ENCODE measurements around the gene PIP. TPM values are rescaled to one million over a fixed set of nuclear protein-coding genes. Genes with fewer than 3 reads are reported as not detected.

Gene PIP
- total RNA-seq, 1 donor from 2014 or later = not detected

- Mint-ChIP-seq H3K9me3 (ENCODE audit: unreplicated experiment) (no peaks in the 10 kb centered on the region), H3K36me3 (ENCODE audit: low read depth, unreplicated experiment) (no peaks in the 10 kb centered on the region), H3K27me3 (ENCODE audit: unreplicated experiment) (no peaks in the 10 kb centered on the region), H3K4me3 (ENCODE audit: unreplicated experiment) (no peak overlapping the region), H3K4me1 (ENCODE audit: unreplicated experiment) (peaks cover 5% of the 10 kb centered on the region), H3K27ac (ENCODE audit: unreplicated experiment) (no peak overlapping the region)
- DNase-seq (ENCODE audit: low spot score) = no peak
- TF ChIP-seq, protein P1, sequence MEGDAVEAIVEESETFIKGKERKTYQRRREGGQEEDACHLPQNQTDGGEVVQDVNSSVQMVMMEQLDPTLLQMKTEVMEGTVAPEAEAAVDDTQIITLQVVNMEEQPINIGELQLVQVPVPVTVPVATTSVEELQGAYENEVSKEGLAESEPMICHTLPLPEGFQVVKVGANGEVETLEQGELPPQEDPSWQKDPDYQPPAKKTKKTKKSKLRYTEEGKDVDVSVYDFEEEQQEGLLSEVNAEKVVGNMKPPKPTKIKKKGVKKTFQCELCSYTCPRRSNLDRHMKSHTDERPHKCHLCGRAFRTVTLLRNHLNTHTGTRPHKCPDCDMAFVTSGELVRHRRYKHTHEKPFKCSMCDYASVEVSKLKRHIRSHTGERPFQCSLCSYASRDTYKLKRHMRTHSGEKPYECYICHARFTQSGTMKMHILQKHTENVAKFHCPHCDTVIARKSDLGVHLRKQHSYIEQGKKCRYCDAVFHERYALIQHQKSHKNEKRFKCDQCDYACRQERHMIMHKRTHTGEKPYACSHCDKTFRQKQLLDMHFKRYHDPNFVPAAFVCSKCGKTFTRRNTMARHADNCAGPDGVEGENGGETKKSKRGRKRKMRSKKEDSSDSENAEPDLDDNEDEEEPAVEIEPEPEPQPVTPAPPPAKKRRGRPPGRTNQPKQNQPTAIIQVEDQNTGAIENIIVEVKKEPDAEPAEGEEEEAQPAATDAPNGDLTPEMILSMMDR (IDR thresholded peaks at IDR 0.05; ENCODE audit: unreplicated experiment) = no peak
These were observed 57.1 kb downstream of the PIP start for GRCh38 chr7:143188994-143189393.

Other genes starting within 250 kb of the PIP start
- gene TRPV6, start 246.3 kb upstream of the PIP start, total RNA-seq (ENCODE audit: unreplicated experiment) = not detected
- not detected for gene TRPV5, start 198.3 kb upstream of the PIP start, total RNA-seq (ENCODE audit: unreplicated experiment)
- not detected for gene LLCFC1, start 192.6 kb upstream of the PIP start, total RNA-seq (ENCODE audit: unreplicated experiment)
- 0.74 TPM for gene KEL, start 169.7 kb upstream of the PIP start, total RNA-seq (ENCODE audit: unreplicated experiment)
- gene OR9A2, start 104.9 kb upstream of the PIP start, total RNA-seq (ENCODE audit: unreplicated experiment) = not detected
- not detected for gene OR6V1, start 79.7 kb upstream of the PIP start, total RNA-seq (ENCODE audit: unreplicated experiment)
- gene TAS2R39, start 51.3 kb downstream of the PIP start, total RNA-seq (ENCODE audit: unreplicated experiment) = not detected
- gene TAS2R40, start 90.0 kb downstream of the PIP start, total RNA-seq (ENCODE audit: unreplicated experiment) = not detected
- 80.0 TPM for gene GSTK1, start 131.4 kb downstream of the PIP start, total RNA-seq (ENCODE audit: unreplicated experiment)
- 0.23 TPM for gene TMEM139, start 152.9 kb downstream of the PIP start, total RNA-seq (ENCODE audit: unreplicated experiment)
- 55.3 TPM for gene CASP2, start 156.3 kb downstream of the PIP start, total RNA-seq (ENCODE audit: unreplicated experiment)
- not detected for gene CLCN1, start 184.0 kb downstream of the PIP start, total RNA-seq (ENCODE audit: unreplicated experiment)
- gene FAM131B, start 230.6 kb downstream of the PIP start, total RNA-seq (ENCODE audit: unreplicated experiment) = 1.0 TPM
- gene ZYX, start 249.3 kb downstream of the PIP start, total RNA-seq (ENCODE audit: unreplicated experiment) = 237 TPM